NCI-H1105 (cell line): ENCODE data around the gene FREM2.

Experiments
- DNase-seq: peaks from one replicate; lab custom pipeline; 2025; lab: John Stamatoyannopoulos, UW

The FREM2 gene, protein sequence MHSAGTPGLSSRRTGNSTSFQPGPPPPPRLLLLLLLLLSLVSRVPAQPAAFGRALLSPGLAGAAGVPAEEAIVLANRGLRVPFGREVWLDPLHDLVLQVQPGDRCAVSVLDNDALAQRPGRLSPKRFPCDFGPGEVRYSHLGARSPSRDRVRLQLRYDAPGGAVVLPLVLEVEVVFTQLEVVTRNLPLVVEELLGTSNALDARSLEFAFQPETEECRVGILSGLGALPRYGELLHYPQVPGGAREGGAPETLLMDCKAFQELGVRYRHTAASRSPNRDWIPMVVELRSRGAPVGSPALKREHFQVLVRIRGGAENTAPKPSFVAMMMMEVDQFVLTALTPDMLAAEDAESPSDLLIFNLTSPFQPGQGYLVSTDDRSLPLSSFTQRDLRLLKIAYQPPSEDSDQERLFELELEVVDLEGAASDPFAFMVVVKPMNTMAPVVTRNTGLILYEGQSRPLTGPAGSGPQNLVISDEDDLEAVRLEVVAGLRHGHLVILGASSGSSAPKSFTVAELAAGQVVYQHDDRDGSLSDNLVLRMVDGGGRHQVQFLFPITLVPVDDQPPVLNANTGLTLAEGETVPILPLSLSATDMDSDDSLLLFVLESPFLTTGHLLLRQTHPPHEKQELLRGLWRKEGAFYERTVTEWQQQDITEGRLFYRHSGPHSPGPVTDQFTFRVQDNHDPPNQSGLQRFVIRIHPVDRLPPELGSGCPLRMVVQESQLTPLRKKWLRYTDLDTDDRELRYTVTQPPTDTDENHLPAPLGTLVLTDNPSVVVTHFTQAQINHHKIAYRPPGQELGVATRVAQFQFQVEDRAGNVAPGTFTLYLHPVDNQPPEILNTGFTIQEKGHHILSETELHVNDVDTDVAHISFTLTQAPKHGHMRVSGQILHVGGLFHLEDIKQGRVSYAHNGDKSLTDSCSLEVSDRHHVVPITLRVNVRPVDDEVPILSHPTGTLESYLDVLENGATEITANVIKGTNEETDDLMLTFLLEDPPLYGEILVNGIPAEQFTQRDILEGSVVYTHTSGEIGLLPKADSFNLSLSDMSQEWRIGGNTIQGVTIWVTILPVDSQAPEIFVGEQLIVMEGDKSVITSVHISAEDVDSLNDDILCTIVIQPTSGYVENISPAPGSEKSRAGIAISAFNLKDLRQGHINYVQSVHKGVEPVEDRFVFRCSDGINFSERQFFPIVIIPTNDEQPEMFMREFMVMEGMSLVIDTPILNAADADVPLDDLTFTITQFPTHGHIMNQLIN (N-terminal part only)

DNA sequence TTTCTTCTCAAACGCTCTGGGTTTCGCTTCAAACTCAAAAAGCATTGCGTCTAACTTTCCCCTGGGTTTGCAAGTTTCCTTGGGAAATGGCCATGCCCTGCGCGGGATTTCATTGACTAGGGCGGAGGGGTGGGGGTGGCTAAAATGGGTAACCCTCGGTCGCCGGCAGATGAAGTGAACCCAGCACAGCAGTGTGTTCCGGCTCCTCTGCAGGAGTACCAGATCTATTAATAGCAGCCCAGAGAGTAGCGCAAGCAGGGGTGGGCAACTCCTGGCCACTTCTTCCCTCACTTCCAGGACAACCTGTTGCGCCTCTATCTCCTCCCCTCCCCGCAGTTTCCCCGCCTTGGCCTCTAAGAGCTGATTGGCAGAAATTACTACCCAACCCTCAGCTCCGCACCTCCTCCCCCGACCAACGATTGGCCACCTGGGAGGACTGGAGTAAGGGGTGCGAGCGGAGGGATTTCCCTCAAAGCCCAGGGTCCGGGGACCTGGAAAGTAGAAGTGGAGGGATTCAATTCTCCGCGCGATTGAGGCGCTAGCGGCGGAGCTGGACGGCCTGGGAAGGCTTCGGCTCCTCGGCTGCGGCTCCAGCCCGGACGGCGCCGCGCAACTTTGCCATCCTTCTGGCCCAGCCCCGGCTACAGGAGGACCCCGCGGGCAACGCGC is at the start of gene FREM2:
TSS of gene FREM2 (plus strand) at position 501 of the 669 bp plus-strand sequence. CDS start 268 bp downstream, outside the sequence.
- peak; percentile 43 for DNase-seq

DNA sequence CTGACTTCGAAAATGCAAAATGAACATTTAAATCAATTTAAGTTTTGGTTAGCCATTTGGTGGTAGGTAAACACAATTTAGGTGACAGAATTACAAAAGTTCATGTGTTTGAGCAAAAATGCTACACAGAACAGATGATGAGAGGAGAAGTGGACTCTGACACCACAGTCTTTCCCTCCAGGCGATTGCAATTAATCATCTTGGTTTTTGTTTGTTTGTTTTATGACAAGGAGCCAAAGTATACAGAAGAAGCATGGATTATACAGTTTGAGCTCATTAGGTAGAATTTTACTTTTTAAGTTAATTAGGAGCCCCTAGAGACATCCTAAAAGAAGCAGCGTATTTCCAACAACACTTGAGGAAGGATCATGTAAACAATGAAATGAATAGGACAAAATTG is 49.3 kb upstream of the FREM2 start:
- peak; percentile 42 for DNase-seq

DNA sequence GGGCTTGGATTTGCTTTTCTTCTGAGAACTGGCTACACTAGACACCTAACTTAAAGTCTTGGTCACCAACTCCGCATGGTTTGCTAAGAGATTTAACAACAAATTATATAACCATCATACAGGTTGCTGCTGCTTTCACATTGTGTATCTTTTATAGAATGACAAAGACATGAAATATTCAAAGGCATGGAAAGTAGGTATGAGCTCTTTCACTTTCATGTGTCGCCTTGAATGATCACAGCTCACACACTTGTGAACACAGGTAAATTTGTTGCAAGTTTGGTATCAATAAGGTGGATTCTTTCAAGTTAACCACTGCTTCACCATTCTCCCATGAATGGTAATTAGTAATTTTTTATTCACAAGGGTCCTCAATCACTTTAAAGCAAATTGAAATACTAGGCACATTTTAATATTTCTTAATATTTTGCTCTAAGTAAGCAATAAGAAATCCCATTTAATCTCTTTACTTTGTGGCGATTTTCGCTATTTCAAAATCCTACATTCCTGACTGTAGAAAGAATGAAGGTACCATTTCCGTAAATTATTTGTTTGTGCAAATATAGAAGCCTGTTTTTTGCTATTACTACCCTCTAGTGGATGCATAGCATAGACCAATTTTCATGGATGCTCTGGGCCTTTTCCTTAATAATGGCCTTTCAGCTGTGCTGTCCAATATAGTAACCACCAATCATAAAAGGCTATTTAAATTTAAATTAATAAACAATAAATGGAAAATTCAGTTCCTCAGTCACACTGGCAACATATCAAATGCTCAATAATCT is 45.5 kb upstream of the FREM2 start:
- no peak for DNase-seq

DNA sequence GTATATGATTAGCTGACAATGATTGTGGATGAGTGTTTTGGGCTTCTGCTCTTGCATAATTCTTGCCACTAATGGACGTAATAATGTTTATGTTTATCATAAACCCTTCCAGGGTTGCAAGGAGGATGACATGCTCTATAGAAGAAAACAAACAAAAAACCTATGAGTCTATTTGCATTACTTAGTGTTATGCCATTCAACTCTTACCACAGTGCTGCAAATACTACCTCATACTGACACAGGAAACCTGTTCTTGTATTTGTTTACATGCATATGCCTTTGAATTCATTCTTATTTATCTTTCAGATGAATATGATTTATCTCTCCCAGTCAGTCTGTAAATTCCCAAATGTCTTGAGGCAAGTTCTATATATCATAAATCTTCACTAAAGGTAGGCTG is 39.6 kb upstream of the FREM2 start:
- DNase-seq: no peak

DNA sequence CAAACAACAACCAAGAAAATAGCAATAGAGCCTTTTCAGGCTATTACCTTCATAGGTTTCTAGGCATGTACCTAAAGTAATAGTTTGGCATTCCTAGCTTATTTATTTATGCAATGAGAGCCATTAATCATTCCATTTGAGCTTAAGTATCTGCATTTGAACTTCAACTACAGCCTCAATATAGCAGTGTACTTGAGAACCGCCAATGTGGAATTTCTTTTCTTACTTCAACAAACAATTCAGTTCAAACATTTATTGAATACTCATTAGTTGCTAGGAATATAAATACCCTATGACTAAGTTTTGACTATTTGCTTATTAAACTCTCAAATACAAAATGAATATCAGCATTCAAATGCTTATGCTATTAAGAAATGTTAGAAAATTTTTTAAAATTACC is 38.0 kb upstream of the FREM2 start:
- no peak for DNase-seq

DNA sequence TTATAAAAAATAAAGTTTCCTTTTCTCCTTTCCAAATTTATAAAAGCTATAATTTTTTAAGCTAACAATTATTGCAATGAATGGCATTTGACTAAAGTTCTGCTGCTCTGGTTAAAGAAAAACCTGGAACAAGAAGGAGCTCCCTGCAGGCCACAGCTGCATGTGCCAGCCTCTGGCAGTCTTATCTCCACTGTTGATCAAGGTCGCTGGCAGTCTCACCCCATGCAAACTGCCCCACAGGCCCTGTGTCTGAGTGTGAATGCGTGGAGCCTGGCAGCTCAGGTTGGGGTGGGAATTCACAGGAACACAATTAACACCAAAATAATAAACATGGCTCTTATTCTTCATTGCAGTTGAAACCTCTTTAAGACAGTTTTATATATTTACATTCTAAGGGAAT is 30.2 kb upstream of the FREM2 start:
- no peak for DNase-seq

DNA sequence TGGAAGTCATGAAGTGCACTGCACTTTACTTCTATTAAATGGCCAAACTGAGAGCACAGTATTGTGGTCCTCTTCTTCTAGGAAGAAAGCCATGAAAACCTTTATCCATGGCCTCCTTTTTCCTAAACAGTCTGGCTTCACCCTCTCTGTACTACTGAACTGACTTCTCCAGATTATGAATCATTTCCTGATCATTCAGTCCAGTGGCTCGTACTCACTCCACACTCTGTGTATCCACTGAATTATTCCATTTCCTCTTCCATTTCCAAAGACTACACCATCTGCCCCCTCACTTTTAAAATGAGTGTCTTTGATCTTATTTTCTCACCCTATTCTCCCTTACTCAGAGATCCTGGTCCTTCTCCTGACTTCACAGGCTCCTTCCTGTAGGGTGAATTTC is 29.7 kb upstream of the FREM2 start:
- DNase-seq: no peak

DNA sequence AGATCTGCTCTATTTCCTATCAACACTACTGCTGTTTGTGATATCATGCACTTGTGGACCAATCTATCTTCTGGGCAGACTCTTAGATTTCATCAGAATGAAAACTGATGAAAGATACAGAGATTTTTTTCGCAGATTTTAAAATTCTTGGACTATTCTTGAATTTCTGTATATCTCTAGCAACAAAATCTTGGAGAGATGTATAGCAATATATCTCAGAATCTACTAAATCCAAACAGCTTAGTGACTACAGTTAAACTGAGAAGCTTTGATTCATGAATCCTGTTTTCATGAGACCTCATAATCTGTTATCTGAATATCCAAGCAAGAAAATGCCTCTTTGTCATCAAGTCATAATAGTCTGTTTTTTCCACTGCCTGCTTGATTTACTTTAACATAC is 28.0 kb upstream of the FREM2 start:
- DNase-seq: no peak

DNA sequence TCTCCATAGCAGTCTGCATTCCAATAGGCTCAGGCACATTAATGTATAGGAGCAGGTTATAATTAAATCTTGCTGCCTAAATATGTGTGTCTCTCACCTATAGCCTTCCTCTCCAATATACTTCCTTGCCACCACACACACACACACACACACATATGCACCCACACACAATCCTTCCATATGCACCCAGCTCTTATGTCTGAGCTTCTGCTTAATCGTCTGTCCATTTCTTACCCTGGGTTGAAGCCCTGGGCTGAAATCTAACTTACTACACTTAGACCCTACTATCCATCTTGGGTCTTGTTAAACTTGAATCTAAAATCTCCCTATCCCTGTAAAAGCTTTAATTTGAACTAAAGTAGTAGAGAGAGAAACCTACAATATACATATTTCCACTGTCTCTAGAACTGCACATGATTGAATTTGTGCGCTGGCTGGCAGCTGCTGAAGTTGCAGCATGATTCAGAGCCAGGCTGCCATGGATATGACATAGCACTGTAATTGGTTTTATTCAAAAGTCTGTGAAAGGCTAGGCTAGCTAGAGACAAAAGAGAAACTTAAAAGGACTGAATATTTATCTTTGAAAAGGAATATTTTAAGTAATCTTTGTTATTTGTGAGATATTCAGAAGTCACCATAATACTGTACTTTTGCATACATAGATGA is 25.7 kb upstream of the FREM2 start:
- DNase-seq: no peak

DNA sequence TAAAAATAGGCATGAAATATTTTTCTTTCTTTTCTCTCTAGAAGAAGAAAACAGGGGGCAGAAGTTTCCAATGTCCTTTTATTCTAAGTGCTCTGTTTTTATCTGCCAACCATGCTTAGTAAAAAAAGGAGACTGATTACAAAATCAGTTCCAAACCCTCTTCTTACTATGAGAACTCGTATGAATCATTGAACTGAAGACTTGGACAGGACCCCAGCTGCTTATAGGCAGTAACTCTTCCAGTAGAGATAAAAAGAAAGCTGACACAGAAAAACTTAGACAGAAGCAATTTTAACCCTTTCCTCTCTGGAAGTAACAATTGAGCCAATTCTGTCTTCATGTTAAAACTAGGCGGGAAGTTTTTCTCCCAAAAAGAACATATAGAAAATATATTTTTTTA is 24.5 kb upstream of the FREM2 start:
- no peak for DNase-seq

DNA sequence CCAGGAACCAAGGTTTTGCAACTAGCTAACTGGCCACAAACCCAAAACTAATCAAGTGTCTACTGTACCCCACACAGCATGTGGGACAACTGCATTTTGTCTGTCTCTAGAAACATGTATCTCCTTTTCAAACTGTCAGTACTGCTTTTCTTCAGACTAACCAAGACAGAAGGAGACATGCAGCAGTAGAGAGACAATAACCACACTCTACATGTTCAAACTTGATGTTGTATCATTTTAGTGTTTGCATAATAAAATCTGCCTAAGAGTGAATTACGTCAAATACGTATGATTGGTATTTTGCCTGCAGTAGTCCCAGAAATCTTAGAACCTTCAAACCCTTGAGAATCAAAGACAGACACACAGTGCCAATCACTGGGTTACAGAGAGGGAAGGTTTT is 22.0 kb upstream of the FREM2 start:
- no peak for DNase-seq

DNA sequence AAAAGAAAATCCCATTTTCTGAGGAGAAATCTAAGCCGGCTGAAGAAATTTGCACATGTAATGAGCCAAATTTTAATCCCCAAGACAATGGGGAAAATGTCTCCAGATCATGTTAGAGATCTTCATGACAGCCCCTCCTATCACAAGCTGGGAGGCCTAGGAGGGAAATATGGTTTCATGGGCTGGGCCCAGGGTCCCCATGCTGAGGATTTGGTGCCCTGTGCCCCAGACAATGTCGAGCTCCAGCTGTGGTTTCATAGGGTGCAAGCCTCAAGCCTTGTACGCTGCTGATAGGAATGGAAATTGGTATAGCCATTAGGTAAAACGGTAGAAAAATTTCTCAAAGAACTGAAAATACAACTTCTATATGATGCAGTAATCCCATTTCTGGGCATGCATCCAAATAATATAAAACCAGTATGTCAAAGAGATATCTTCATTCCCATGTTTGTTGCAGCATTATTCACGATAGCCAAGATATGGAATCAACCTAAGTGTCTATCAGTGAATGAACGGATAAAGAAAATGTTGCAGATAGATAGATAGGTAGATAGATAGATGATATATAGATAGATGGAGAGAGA is 19.3 kb upstream of the FREM2 start:
- no peak for DNase-seq

DNA sequence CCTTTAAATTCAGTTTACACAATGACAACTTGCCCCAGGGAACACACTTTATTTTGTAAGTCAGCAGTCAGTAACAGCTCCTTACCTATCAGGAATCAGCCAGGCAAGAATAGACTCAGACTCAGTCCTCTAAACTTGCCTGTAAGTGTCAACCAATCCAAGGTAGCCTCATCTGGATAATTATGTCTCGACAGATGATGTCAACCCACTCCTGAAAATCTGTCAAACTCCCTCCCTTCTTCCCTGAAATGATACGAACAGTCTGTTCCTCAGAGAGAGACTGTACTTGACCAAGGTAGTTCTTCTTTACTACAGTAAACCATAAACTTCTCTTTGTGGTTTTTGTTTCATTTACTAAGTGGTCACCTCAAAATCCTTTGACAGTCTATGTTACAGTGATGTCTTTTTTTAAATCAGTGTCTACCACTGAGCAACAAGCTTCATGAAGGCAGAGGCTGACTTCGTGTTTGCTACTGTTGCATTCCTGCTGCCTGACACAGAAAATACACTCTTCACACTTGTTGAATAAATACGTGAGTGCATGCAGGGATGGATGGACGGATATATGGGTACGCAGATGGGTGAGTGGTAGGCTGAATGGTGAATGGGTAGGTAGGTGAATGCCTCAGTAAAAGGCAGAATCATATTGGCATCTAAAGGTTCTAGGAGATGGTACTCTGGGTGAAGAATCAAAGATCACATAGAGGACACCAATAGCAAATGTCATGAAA is 17.5 kb upstream of the FREM2 start:
- no peak for DNase-seq

DNA sequence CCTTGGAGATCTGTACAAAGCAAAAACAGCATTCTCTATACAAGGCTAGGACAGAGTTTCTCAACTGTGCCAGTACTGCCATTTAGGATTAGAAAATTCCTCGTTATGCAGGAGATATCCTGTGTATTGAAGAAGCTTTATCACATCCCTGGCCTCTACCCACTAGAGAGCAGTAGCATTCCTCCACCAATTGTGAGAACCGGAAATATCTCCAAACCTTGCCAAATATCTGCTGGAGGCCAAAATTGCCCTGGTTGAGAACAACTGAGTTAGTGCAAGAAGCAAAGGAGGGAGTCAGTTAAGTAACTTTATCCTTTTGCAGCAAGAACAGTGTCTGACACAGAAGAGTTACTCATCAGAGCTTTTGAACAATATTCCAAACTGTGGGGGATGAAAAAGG is 16.2 kb upstream of the FREM2 start:
- no peak for DNase-seq

DNA sequence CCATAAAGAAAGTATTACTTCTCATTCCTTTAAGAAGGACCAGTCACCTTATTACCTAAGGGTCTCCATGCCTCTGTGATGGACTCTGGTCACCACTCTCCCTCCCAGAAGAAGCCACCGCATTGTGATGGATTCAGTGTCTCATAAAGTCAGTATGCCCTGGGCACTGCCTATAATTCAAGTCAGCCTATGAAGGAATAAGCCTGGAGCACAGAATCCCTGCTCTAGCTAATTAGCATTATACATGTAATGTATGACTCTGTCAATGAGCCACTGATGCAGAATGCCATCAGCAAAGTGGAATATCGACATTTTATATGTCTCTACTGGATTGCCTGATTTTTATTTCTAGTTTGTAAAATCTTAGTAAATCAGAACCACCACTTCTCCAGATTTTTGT is 14.9 kb upstream of the FREM2 start:
- no peak for DNase-seq

DNA sequence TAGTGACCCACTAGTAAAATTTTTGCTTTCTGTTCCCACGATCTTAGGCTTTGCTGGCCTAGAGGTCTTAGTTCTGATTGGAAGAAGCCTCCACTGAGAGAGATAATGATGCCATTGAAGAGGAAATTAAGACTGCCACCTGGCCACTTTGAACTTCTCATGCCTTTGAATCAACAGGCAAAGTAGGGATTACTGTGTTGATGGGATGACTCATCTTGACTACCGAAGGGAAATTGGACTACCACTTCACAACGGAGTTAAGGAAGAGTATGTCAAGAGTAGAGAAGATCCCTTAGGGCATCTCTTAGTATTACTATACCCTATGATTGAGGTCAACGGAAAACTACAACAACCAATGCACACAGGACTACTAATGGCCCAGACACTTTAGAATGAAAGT is 12.7 kb upstream of the FREM2 start:
- no peak for DNase-seq

DNA sequence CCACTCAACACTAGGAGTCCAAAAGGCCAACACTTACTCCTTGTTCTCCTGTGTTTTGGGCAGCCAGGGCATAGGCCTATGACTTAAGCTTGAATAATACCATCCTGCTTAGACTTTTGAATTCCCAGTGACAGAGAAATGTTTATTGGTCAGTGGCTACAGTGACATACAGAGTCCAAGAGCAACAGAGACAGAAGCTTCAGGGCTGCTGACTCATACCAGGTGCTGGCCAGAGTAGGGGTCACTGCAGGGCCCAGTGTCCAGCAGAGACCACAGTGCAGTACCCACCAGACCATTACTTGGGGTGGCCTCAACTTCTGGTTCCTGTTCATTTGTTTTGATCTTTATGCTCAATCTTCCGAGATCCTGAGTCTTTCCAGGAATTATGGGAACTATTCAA is 6.0 kb upstream of the FREM2 start:
- DNase-seq: no peak

DNA sequence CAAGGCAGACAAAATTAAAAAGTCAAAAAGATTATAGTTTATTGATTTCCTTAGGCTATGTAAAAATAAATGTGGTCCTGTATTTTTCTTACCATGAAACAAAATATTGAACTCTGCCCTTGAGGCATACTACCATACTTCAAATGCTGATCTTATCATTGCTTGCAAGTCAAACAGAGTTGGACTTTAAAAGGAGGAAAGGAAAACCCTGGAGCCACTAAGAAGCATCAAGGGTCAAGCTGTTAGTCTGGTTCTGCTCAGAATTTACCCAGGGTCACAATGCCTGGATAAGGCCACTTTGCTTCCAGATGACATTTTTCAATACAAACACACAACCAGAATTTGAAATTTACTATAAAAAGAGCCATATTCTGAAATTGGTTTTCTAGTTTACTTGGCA is 2.2 kb upstream of the FREM2 start:
- DNase-seq: no peak

DNA sequence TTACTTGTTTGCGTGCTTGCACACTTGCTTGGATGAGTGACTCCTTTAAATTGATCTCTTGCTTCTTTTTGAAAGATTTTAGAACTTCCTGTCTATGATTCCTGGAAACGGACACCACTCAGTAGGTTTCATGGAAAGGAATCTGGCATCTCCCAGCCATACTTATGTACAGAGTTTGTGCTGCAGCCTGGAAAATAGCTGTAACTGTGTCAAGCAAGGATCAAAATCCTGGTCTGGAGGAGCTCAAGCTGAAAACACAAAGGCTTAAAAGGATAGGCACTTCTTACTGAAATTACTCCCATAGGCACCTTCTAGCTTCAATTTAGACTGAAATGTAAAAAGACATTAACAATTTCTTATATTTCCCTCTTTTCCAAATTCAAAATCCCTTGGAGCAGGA is 1.4 kb upstream of the FREM2 start:
- DNase-seq: no peak
